MM.1S (cell line): Measurements from ENCODE around the gene SLC6A3.

ENCODE experiments used
- CTCF ChIP-seq: fragments of 300-600 bp; sonication (generic); IDR thresholded peaks from 2 replicates; pipeline ENCODE4 v1.5.1; 2016; ENCODE audit warnings: antibody characterized with exemption, low read length, mixed read lengths
- EZH2 ChIP-seq: fragments of 300-600 bp; sonication (generic); optimal IDR thresholded peaks from 2 replicates; pipeline ENCODE3; 2017; ENCODE audit warnings: low read depth, mild to moderate bottlenecking, antibody characterized with exemption, low read length, mixed read lengths
- EZH2phosphoT487 ChIP-seq: fragments of 300-600 bp; sonication (generic); IDR thresholded peaks from 2 replicates; pipeline ENCODE4 v1.6.1; 2018; ENCODE audit warnings: antibody characterized with exemption, low read length

GRCh38 chr5:1493413-1493812 lies 48.2 kb upstream of the SLC6A3 start:
- no peak for TF ChIP-seq CTCF
- TF ChIP-seq EZH2, result no peak
- TF ChIP-seq EZH2phosphoT487, result no peak
